ENCODE measurements around the gene DHRS13.
A peak's percentile ranks its signal among the peaks of the same experiment; 100 is the strongest.
"Not testable (repeated sequence)": the region's sequence is repeated elsewhere in the genome, so short reads cannot be mapped to it uniquely, and the experiment has no call there.

Gene DHRS13

GRCh38 chr17:28942925-28943324 lies 40.0 kb upstream of the DHRS13 start:
- ATAC-seq, result no peak
- Mint-ChIP-seq H3K27me3 (no peaks in the 10 kb centered on the region), H3K27ac (no peak overlapping the region), H3K9me3 (no peaks in the 10 kb centered on the region), H3K4me3 (no peak overlapping the region), H3K4me1 (peaks cover 77% of the 10 kb centered on the region), H3K36me3 (peaks cover 33% of the 10 kb centered on the region)

GRCh38 chr17:28941251-28941650 lies 38.4 kb upstream of the DHRS13 start:
- Mint-ChIP-seq H3K4me3 (no peak overlapping the region), H3K27ac (no peak overlapping the region), H3K9me3 (no peaks in the 10 kb centered on the region), H3K27me3 (no peaks in the 10 kb centered on the region), H3K4me1 (peaks cover 79% of the 10 kb centered on the region), H3K36me3 (peaks cover 32% of the 10 kb centered on the region)
- no peak for ATAC-seq

DNA sequence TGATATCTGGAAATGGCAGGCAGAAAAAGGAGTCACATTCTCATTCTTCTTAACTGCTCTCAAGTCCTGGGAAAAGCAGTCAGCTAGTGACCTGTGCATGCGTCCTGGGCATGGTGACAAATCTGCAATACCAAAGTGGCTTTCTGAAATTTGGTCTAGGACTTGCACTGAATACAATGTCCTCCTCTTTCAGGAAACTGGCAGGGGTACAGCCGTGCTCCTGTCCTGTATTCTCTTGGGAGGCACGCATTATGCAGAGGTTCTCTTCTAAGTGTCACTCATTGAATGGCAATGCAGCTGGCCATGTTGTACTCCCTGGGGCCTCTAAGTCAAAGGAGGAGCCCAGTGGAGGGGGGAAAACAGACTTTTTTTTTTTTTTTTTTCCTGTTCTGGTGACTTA lies 37.8 kb upstream of the DHRS13 start:
- H3K27ac Mint-ChIP-seq, result no peak overlapping the region
- no peaks in the 10 kb centered on the region for H3K9me3 Mint-ChIP-seq
- peaks cover 28% of the 10 kb centered on the region for H3K36me3 Mint-ChIP-seq
- peaks cover 78% of the 10 kb centered on the region for H3K4me1 Mint-ChIP-seq
- ATAC-seq, result no peak
- no peaks in the 10 kb centered on the region for H3K27me3 Mint-ChIP-seq
- H3K4me3 Mint-ChIP-seq, result no peak overlapping the region

GRCh38 chr17:28940142-28940541 lies 37.3 kb upstream of the DHRS13 start:
- no peak for ATAC-seq
- peaks cover 73% of the 10 kb centered on the region for H3K4me1 Mint-ChIP-seq
- H3K36me3 Mint-ChIP-seq, result peaks cover 28% of the 10 kb centered on the region
- H3K9me3 Mint-ChIP-seq, result no peaks in the 10 kb centered on the region
- H3K4me3 Mint-ChIP-seq, result no peak overlapping the region
- H3K27me3 Mint-ChIP-seq, result no peaks in the 10 kb centered on the region
- H3K27ac Mint-ChIP-seq, result no peak overlapping the region

DNA sequence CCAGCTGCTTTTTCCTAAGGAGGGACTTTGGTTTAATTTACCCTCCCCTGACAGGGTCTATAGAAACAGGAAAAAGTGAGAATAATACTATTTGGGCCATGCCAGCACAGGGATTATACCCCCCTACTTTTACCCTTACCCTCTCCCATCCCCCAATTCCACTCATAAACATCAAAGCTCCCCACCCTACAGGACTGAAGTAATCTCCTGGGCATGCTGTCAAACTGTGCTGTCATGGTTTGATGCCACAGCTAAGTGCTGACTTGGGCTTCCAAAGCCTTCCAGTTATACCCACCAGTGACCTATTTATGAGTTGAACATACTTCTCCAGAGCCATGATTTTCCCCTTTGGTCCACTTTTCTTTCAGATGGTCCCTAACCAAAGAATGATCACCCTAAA lies 35.7 kb upstream of the DHRS13 start:
- Mint-ChIP-seq H3K9me3 (no peaks in the 10 kb centered on the region), H3K4me1 (peaks cover 64% of the 10 kb centered on the region), H3K36me3 (peaks cover 19% of the 10 kb centered on the region), H3K27ac (no peak overlapping the region), H3K4me3 (no peak overlapping the region), H3K27me3 (no peaks in the 10 kb centered on the region)
- ATAC-seq, result no peak

DNA sequence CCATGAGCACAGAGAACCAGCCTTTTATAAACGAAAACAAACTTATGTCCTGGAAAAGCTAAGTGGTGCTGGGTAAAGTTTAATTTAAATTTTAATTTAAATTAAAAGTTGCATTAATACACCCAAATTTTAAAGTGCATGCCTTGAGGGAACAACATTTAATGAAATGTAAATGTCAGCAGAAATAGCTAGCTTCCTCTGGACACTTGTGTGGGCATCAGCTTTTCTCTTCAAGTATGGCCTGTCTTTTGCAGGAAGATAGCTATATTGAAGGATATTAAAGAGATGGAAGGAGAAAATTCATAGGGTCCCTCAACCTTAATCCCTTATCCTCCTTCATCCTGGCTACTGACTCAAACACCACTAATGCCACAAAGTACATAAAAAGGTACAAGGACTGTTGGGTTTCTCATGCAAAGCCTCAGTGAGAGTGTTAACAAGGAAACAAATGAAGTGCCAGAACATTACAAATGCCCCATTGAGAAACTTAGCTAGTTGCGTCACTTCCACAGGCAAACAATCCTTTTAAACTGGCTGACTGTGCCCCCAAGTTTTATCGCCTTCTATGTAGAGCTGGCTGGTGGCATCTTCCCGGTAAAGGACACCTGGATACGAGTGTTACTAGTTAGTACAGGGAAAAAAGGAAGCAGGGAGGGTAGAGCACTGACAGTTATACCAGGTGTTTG lies 34.3 kb upstream of the DHRS13 start:
- H3K27ac Mint-ChIP-seq, result no peak overlapping the region
- H3K36me3 Mint-ChIP-seq, result peaks cover 15% of the 10 kb centered on the region
- H3K9me3 Mint-ChIP-seq, result no peaks in the 10 kb centered on the region
- no peak overlapping the region for H3K4me3 Mint-ChIP-seq
- H3K4me1 Mint-ChIP-seq, result peaks cover 58% of the 10 kb centered on the region
- no peaks in the 10 kb centered on the region for H3K27me3 Mint-ChIP-seq
- ATAC-seq, result no peak

GRCh38 chr17:28935744-28936460 lies 33.0 kb upstream of the DHRS13 start:
- H3K9me3 Mint-ChIP-seq, result no peaks in the 10 kb centered on the region
- ATAC-seq, result no peak
- no peaks in the 10 kb centered on the region for H3K27me3 Mint-ChIP-seq
- no peak overlapping the region for H3K4me3 Mint-ChIP-seq
- H3K4me1 Mint-ChIP-seq, result peaks cover 48% of the 10 kb centered on the region
- no peak overlapping the region for H3K27ac Mint-ChIP-seq
- H3K36me3 Mint-ChIP-seq, result peaks cover 6% of the 10 kb centered on the region

DNA sequence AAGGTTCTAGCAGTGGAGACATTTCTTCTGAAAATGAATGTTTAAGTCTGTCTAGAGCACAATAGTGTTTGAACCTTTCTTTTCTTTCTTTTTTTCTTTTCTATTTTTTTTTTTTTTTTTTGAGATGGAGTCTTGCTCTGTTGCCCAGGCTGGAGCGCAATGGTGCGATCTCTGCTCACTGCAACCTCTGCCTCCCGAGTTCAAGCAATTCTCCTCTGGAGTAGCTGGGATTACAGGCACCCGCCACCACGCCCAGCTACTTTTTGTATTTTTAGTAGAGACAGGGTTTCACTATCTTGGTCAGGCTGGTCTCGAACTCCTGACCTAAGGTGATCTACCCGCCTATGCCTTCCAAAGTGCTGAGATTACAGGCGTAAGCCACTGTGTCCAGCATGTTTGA lies 31.6 kb upstream of the DHRS13 start:
- not testable (repeated sequence) for ATAC-seq, H3K4me3 Mint-ChIP-seq, H3K27me3 Mint-ChIP-seq, H3K27ac Mint-ChIP-seq, H3K9me3 Mint-ChIP-seq
- Mint-ChIP-seq H3K4me1 (peaks cover 45% of the 10 kb centered on the region), H3K36me3 (peaks cover 15% of the 10 kb centered on the region)

GRCh38 chr17:28929787-28930186 lies 26.9 kb upstream of the DHRS13 start:
- H3K9me3 Mint-ChIP-seq, result no peaks in the 10 kb centered on the region
- ATAC-seq, result no peak
- no peaks in the 10 kb centered on the region for H3K27me3 Mint-ChIP-seq
- H3K4me1 Mint-ChIP-seq, result peaks cover 46% of the 10 kb centered on the region
- no peak overlapping the region for H3K4me3 Mint-ChIP-seq
- peaks cover 40% of the 10 kb centered on the region for H3K36me3 Mint-ChIP-seq
- H3K27ac Mint-ChIP-seq, result peak overlapping the region; percentile 67

GRCh38 chr17:28928061-28928460 lies 25.2 kb upstream of the DHRS13 start:
- Mint-ChIP-seq H3K4me1 (peaks cover 46% of the 10 kb centered on the region), H3K9me3 (no peaks in the 10 kb centered on the region), H3K36me3 (peaks cover 54% of the 10 kb centered on the region), H3K27me3 (no peaks in the 10 kb centered on the region), H3K27ac (no peak overlapping the region), H3K4me3 (no peak overlapping the region)
- peak; percentile 73 for ATAC-seq

- Mint-ChIP-seq H3K27me3 (no peaks in the 10 kb centered on the region), H3K4me3 (no peak overlapping the region), H3K9me3 (no peaks in the 10 kb centered on the region), H3K4me1 (peaks cover 46% of the 10 kb centered on the region), H3K36me3 (peaks cover 63% of the 10 kb centered on the region), H3K27ac (peak overlapping the region; percentile 36)
- ATAC-seq, result no peak
Observed at GRCh38 chr17:28926786-28927185, 23.9 kb upstream of the DHRS13 start.

GRCh38 chr17:28926366-28926765 lies 23.5 kb upstream of the DHRS13 start:
- ATAC-seq, result no peak
- no peaks in the 10 kb centered on the region for H3K9me3 Mint-ChIP-seq
- peaks cover 46% of the 10 kb centered on the region for H3K4me1 Mint-ChIP-seq
- peaks cover 67% of the 10 kb centered on the region for H3K36me3 Mint-ChIP-seq
- no peak overlapping the region for H3K4me3 Mint-ChIP-seq
- H3K27ac Mint-ChIP-seq, result peak overlapping the region; percentile 36
- H3K27me3 Mint-ChIP-seq, result no peaks in the 10 kb centered on the region

DNA sequence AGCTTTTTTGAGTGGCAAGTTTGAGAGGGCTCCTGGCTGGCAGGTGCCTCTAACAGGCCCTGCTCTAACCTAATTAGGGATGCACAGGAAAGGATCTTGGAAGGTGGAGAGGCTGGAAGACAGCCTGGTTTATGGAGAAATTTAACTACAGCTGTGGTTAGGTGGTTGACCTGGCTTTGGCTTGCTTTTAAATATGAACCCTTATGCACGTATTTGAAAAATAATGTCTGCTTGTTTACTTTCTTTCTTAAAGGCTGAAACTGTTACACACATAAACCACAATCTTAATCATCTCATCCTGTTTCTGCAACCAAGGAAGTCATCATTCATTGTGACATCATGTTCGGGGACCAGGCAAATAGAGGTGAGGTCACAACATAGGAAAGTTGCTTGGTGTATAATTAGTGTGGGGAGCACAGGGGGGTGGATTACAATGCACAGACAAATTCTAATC lies 23.1 kb upstream of the DHRS13 start:
- Mint-ChIP-seq H3K27ac (peak overlapping the region; percentile 36), H3K27me3 (no peaks in the 10 kb centered on the region), H3K36me3 (peaks cover 70% of the 10 kb centered on the region), H3K9me3 (no peaks in the 10 kb centered on the region), H3K4me3 (no peak overlapping the region), H3K4me1 (peaks cover 46% of the 10 kb centered on the region)
- peak; percentile 63 for ATAC-seq

- peaks cover 13% of the 10 kb centered on the region for H3K4me1 Mint-ChIP-seq
- H3K27ac Mint-ChIP-seq, result no peak overlapping the region
- H3K36me3 Mint-ChIP-seq, result peaks cover 78% of the 10 kb centered on the region
- no peak for ATAC-seq
- H3K9me3 Mint-ChIP-seq, result no peaks in the 10 kb centered on the region
- no peaks in the 10 kb centered on the region for H3K27me3 Mint-ChIP-seq
- H3K4me3 Mint-ChIP-seq, result no peak overlapping the region
Observed at GRCh38 chr17:28920201-28920600, 17.3 kb upstream of the DHRS13 start.

- Mint-ChIP-seq H3K4me3 (no peak overlapping the region), H3K27ac (no peak overlapping the region), H3K27me3 (no peaks in the 10 kb centered on the region), H3K36me3 (peaks cover 79% of the 10 kb centered on the region), H3K4me1 (no peaks in the 10 kb centered on the region), H3K9me3 (no peaks in the 10 kb centered on the region)
- ATAC-seq, result no peak
Observed at GRCh38 chr17:28918295-28918694, 15.4 kb upstream of the DHRS13 start.

DNA sequence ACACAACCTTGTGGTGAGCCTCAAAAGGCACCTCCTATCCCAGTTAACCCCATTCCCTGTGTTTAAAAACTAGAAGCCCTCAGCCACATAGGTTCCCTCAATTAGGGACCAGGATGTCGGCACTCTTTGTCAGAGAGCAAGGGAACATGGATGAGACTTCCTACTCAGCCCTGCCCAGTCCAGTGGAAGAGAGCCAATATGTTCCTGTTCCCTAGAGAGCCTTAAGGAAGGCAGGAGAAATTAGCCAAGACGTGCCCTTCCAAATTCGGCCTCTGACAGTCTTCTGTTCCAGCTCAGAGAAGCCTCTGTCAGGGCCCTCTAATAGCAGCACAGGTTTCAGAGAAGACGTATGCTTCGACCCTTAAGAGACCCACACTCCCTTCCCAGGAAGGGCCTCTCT lies 14.6 kb upstream of the DHRS13 start:
- no peaks in the 10 kb centered on the region for H3K9me3 Mint-ChIP-seq

More for the DNA sequence above, 14.6 kb upstream of the DHRS13 start:
- no peaks in the 10 kb centered on the region for H3K27me3 Mint-ChIP-seq
- no peak overlapping the region for H3K4me3 Mint-ChIP-seq
- peaks cover 79% of the 10 kb centered on the region for H3K36me3 Mint-ChIP-seq
- no peak for ATAC-seq
- no peaks in the 10 kb centered on the region for H3K4me1 Mint-ChIP-seq
- no peak overlapping the region for H3K27ac Mint-ChIP-seq

Data from stimulated activated memory B cell treated with anti-CD40 and anti-IgM and Interleukin-4, amounts not matched to agents 10 μg/mL and 1 μg/mL and 100 μg/mL, for 72 hours (primary cell).